Retina (tissue), 1 donor: Measurements from ENCODE around the gene C20orf204.
"Not testable (repeated sequence)": the region's sequence is repeated elsewhere in the genome, so short reads cannot be mapped to it uniquely, and the experiment has no call there.

Experiments
- DNase-seq: peaks from one replicate; pipeline ENCODE4 v3.0.0-alpha.2; 2016

The C20orf204 gene

GRCh38 chr20:64084685-64085152 lies 48.7 kb downstream of the C20orf204 start:
- no peak for DNase-seq

- no peak for DNase-seq
Measured at GRCh38 chr20:64086801-64087200, 50.8 kb downstream of the C20orf204 start.

- DNase-seq: not testable (repeated sequence)
Measured at GRCh38 chr20:64087226-64087825, 51.3 kb downstream of the C20orf204 start.

- DNase-seq: not testable (repeated sequence)
Measured at GRCh38 chr20:64088586-64088985, 52.6 kb downstream of the C20orf204 start.
